ENCODE results near the gene ABCC3. TPM values are rescaled to one million over a fixed set of nuclear protein-coding genes. Genes with fewer than 3 reads are reported as not detected.
A peak's percentile ranks its signal among the peaks of the same experiment; 100 is the strongest.

The ABCC3 gene, protein sequence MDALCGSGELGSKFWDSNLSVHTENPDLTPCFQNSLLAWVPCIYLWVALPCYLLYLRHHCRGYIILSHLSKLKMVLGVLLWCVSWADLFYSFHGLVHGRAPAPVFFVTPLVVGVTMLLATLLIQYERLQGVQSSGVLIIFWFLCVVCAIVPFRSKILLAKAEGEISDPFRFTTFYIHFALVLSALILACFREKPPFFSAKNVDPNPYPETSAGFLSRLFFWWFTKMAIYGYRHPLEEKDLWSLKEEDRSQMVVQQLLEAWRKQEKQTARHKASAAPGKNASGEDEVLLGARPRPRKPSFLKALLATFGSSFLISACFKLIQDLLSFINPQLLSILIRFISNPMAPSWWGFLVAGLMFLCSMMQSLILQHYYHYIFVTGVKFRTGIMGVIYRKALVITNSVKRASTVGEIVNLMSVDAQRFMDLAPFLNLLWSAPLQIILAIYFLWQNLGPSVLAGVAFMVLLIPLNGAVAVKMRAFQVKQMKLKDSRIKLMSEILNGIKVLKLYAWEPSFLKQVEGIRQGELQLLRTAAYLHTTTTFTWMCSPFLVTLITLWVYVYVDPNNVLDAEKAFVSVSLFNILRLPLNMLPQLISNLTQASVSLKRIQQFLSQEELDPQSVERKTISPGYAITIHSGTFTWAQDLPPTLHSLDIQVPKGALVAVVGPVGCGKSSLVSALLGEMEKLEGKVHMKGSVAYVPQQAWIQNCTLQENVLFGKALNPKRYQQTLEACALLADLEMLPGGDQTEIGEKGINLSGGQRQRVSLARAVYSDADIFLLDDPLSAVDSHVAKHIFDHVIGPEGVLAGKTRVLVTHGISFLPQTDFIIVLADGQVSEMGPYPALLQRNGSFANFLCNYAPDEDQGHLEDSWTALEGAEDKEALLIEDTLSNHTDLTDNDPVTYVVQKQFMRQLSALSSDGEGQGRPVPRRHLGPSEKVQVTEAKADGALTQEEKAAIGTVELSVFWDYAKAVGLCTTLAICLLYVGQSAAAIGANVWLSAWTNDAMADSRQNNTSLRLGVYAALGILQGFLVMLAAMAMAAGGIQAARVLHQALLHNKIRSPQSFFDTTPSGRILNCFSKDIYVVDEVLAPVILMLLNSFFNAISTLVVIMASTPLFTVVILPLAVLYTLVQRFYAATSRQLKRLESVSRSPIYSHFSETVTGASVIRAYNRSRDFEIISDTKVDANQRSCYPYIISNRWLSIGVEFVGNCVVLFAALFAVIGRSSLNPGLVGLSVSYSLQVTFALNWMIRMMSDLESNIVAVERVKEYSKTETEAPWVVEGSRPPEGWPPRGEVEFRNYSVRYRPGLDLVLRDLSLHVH (N-terminal part only)
- polyA plus RNA-seq (2013, experiment 1 of 2): 2.5 TPM
- polyA plus RNA-seq (2013, experiment 2 of 2): 2.5 TPM

DNA sequence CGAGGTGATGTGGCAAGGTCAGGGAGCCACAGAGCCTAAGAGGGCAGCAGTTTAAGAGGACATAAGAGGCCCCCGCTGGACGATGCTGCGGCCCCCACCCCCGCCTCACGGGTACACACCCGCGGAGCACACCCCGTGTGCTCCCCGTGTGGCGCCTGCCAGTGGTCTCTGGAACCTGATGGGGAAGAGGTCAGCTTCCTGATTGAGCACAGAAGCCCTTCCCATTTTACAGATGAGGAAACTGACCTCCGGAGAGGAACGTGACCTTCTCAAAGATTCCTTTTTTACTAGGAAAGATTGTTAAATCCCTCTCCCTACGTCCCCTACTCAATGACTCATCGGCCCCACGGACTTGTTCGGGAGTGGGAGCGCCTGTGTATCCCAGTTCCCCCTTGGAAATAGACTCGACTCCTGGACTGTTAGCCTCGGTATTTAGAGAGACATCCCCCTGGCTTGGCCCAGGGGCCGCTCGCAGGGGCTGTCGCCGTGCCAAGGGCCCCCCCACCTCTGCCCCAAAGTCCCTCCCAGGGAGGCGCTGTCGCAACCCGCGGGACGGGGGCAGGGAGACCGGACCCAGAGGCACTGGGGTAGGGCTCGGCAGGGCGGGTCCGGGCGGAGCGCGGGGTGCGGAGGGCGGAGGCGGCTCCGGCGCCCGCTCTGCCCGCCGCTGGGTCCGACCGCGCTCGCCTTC, at the start of gene ABCC3:
ABCC3 (plus strand) TSS at position 658 of the 691 bp plus-strand sequence. CDS start 56 bp downstream, outside the sequence.
- Histone ChIP-seq H3K9ac (ENCODE audit: low read length) (peak within 1 kb of the TSS; percentile 63), H3K27ac (ENCODE audit: low read length, poor library complexity, severe bottlenecking) (no peak within 1 kb of the TSS), H2BK12ac (ENCODE audit: low read length in 2 of 2) (peak within 1 kb of the TSS in 1 of 2 experiments; percentile 37), H3K9me3 (ENCODE audit: control insufficient read depth, low read length) (no peaks in the 10 kb centered on the region), H3K18ac (ENCODE audit: low read depth in 1 of 2, low read length in 2 of 2) (peak within 1 kb of the TSS; percentile 25 to 64), H3K4me3 (ENCODE audit: insufficient read depth in 1 of 2, low read depth in 1 of 2, low read length in 2 of 2) (peak within 1 kb of the TSS; percentile 59 to 82), H3K27me3 (ENCODE audit: control insufficient read depth in 1 of 2, insufficient read depth in 1 of 2, low read length in 2 of 2) (peaks cover 0 to 21% of the 10 kb centered on the region in 2 experiments), H2BK5ac (ENCODE audit: low read depth, low read length, poor library complexity, severe bottlenecking) (no peak within 1 kb of the TSS), H3K4me1 (ENCODE audit: control insufficient read depth, insufficient read depth, low read depth, low read length) (peaks cover 35% of the 10 kb centered on the region), H4K8ac (ENCODE audit: low read length) (no peak within 1 kb of the TSS), H2BK15ac (ENCODE audit: low read depth, poor library complexity, severe bottlenecking) (peak within 1 kb of the TSS; percentile 37), H2BK120ac (ENCODE audit: low read depth, low read length) (no peak within 1 kb of the TSS), H3K14ac (ENCODE audit: low read length in 2 of 2) (peak within 1 kb of the TSS in 1 of 2 experiments; percentile 53), H3K4me2 (ENCODE audit: low read length, poor library complexity, severe bottlenecking) (peak within 1 kb of the TSS; percentile 90), H2AFZ (ENCODE audit: low read depth, low read length) (no peak within 1 kb of the TSS), H3K36me3 (ENCODE audit: control insufficient read depth in 1 of 2, insufficient read depth in 2 of 2, low read depth in 1 of 2, low read length in 2 of 2) (no peaks in the 10 kb centered on the region), H2AK5ac (ENCODE audit: low read length, severe bottlenecking) (peak within 1 kb of the TSS; percentile 55), H3K4ac (ENCODE audit: low read depth in 1 of 2, low read length in 2 of 2) (peak within 1 kb of the TSS in 1 of 2 experiments; percentile 10), H3K79me1 (replicated peaks; ENCODE audit: low read length, poor library complexity, severe bottlenecking) (peaks cover 3% of the 10 kb centered on the region), H4K91ac (ENCODE audit: low read length) (no peak within 1 kb of the TSS), H3K23ac (ENCODE audit: low read length in 2 of 2) (peak within 1 kb of the TSS in 1 of 2 experiments; percentile 56)
- no peak for DNase-seq
- WGBS: 20% methylated on average over 46 of the region's 48 CpGs

DNA sequence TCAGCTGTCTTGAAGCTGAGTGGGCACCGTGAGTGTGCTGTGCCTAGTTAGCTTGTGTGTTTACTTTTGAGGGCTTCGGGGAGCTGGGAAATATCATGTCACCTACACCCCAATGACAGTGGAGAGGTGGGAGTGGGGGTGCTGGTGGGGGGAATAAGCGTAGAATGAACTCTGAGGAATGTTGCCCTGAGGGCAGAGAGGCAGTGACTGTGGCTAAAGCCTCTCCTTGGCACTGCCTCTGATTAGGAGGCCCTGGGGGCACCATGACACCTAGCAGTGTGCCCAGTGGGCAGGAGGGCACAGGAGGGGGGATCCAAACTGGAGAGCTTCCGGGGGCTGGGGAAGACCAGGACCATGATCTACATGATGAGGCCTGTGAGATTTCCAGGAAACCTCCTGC, 49.3 kb upstream of the ABCC3 start:
- Histone ChIP-seq H3K4ac (ENCODE audit: low read depth in 1 of 2, low read length in 2 of 2) (no peak overlapping the region), H3K4me3 (ENCODE audit: insufficient read depth in 1 of 2, low read depth in 1 of 2, low read length in 2 of 2) (no peak overlapping the region), H2BK5ac (ENCODE audit: low read depth, low read length, poor library complexity, severe bottlenecking) (no peak overlapping the region), H2BK120ac (ENCODE audit: low read depth, low read length) (no peak overlapping the region), H3K18ac (ENCODE audit: low read depth in 1 of 2, low read length in 2 of 2) (no peak overlapping the region), H2BK15ac (ENCODE audit: low read depth, poor library complexity, severe bottlenecking) (no peak overlapping the region), H2AK5ac (ENCODE audit: low read length, severe bottlenecking) (no peak overlapping the region), H3K4me1 (ENCODE audit: control insufficient read depth, insufficient read depth, low read depth, low read length) (peaks cover 20% of the 10 kb centered on the region), H3K27me3 (ENCODE audit: control insufficient read depth in 1 of 2, insufficient read depth in 1 of 2, low read length in 2 of 2) (peaks cover 43 to 62% of the 10 kb centered on the region in 2 experiments), H3K14ac (ENCODE audit: low read length in 2 of 2) (no peak overlapping the region), H3K36me3 (ENCODE audit: control insufficient read depth in 1 of 2, insufficient read depth in 2 of 2, low read depth in 1 of 2, low read length in 2 of 2) (no peaks in the 10 kb centered on the region), H2AFZ (ENCODE audit: low read depth, low read length) (no peak overlapping the region), H3K79me1 (replicated peaks; ENCODE audit: low read length, poor library complexity, severe bottlenecking) (no peaks in the 10 kb centered on the region), H4K8ac (ENCODE audit: low read length) (no peak overlapping the region), H2BK12ac (ENCODE audit: low read length in 2 of 2) (no peak overlapping the region), H3K23ac (ENCODE audit: low read length in 2 of 2) (no peak overlapping the region), H3K27ac (ENCODE audit: low read length, poor library complexity, severe bottlenecking) (no peak overlapping the region), H4K91ac (ENCODE audit: low read length) (no peak overlapping the region), H3K9ac (ENCODE audit: low read length) (no peak overlapping the region), H3K4me2 (ENCODE audit: low read length, poor library complexity, severe bottlenecking) (no peak overlapping the region), H3K9me3 (ENCODE audit: control insufficient read depth, low read length) (no peaks in the 10 kb centered on the region)
- DNase-seq: no peak
- 81% methylated on average over 3 of the region's 4 CpGs for WGBS

DNA sequence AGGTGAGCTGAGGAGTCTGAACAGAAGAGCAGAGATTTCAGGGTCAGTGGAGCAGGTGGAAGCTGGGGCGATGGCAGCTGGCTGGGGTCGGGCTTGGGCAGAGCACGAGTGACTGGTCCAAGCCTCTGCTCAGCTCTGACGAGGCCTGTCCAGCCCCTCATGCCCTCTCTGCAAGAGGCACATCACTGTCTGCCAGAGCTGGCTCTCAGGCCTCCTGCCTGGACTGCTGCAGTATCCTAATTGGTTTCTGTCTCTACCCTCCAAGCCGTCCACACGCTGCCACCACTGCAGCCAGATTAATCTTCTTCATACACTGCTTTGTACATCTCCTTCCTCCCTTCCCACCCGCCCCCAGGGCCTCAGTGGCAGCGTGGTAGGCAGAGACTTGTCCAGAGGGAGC, 48.8 kb upstream of the ABCC3 start:
- H4K8ac ChIP-seq (ENCODE audit: low read length): peak overlapping the region; percentile 33
- H3K36me3 ChIP-seq (ENCODE audit: control insufficient read depth in 1 of 2, insufficient read depth in 2 of 2, low read depth in 1 of 2, low read length in 2 of 2): no peaks in the 10 kb centered on the region
- H3K9me3 ChIP-seq (ENCODE audit: control insufficient read depth, low read length): no peaks in the 10 kb centered on the region
- H2AFZ ChIP-seq (ENCODE audit: low read depth, low read length): no peak overlapping the region
- no peak overlapping the region for H3K4me3 ChIP-seq (ENCODE audit: insufficient read depth in 1 of 2, low read depth in 1 of 2, low read length in 2 of 2)
- no peak for DNase-seq
- peaks cover 43 to 59% of the 10 kb centered on the region in 2 experiments for H3K27me3 ChIP-seq (ENCODE audit: control insufficient read depth in 1 of 2, insufficient read depth in 1 of 2, low read length in 2 of 2)
- H3K9ac ChIP-seq (ENCODE audit: low read length): no peak overlapping the region
- no peak overlapping the region for H3K27ac ChIP-seq (ENCODE audit: low read length, poor library complexity, severe bottlenecking)
- H2BK12ac ChIP-seq (ENCODE audit: low read length in 2 of 2): no peak overlapping the region
- peaks cover 16% of the 10 kb centered on the region for H3K4me1 ChIP-seq (ENCODE audit: control insufficient read depth, insufficient read depth, low read depth, low read length)
- H3K4me2 ChIP-seq (ENCODE audit: low read length, poor library complexity, severe bottlenecking): no peak overlapping the region
- peak overlapping the region in 1 of 2 experiments; percentile 69 for H3K14ac ChIP-seq (ENCODE audit: low read length in 2 of 2)
- no peak overlapping the region for H2BK120ac ChIP-seq (ENCODE audit: low read depth, low read length)
- H2AK5ac ChIP-seq (ENCODE audit: low read length, severe bottlenecking): no peak overlapping the region
- H3K4ac ChIP-seq (ENCODE audit: low read depth in 1 of 2, low read length in 2 of 2): no peak overlapping the region
- H2BK15ac ChIP-seq (ENCODE audit: low read depth, poor library complexity, severe bottlenecking): no peak overlapping the region
- H2BK5ac ChIP-seq (ENCODE audit: low read depth, low read length, poor library complexity, severe bottlenecking): no peak overlapping the region
- WGBS: 68% methylated on average over 8 of the region's 8 CpGs
- H3K18ac ChIP-seq (ENCODE audit: low read depth in 1 of 2, low read length in 2 of 2): no peak overlapping the region
- peak overlapping the region; percentile 6 for H4K91ac ChIP-seq (ENCODE audit: low read length)
- H3K23ac ChIP-seq (ENCODE audit: low read length in 2 of 2): no peak overlapping the region
- no peaks in the 10 kb centered on the region for H3K79me1 ChIP-seq (replicated peaks; ENCODE audit: low read length, poor library complexity, severe bottlenecking)
